ENCODE measurements around the gene CHL1. TPM values are rescaled to one million over a fixed set of nuclear protein-coding genes. Genes with fewer than 3 reads are reported as not detected.

The CHL1 gene
- total and polyA plus RNA-seq, 2 donors (not counting 1 experiment from before 2014, with no cell fraction given) = 6.2 to 18.0 TPM

- H3K27ac Mint-ChIP-seq = peak overlapping the region; percentile 22
- WGBS (ENCODE audit: insufficient coverage) = no CpG with 5 or more reads among the region's 1 CpG
- ATAC-seq (ENCODE audit: low read depth) = no peak
- Histone ChIP-seq H2AFZ (ENCODE audit: insufficient read depth, low read depth, low read length, poor library complexity, severe bottlenecking) (no peak overlapping the region), H3K9ac (ENCODE audit: low read length) (no peak overlapping the region), H3K27ac (ENCODE audit: low read length in 2 of 2) (peak overlapping the region; percentile 98 to 99), H3K36me3 (replicated peaks in 1 of 2; ENCODE audit: control extremely low read depth in 1 of 2, control insufficient read depth in 1 of 2, extremely low read depth in 1 of 2, insufficient read depth in 2 of 2, low read length in 1 of 2) (no peaks in the 10 kb centered on the region), H3K79me2 (ENCODE audit: control insufficient read depth, insufficient read depth, low read length) (no peaks in the 10 kb centered on the region), H3K27me3 (replicated peaks in 1 of 4; ENCODE audit: control extremely low read depth in 1 of 4, control insufficient read depth in 3 of 4, insufficient read depth in 4 of 4, low read length in 3 of 4) (no peaks in the 10 kb centered on the region), H3K4me2 (replicated peaks; ENCODE audit: low read depth, low read length, poor library complexity, severe bottlenecking) (peak overlapping the region; percentile 73), H3K4me3 (ENCODE audit: control extremely low read depth in 1 of 5, extremely low read depth in 1 of 5, insufficient read depth in 1 of 5, low read depth in 2 of 5, low read length in 4 of 5) (peak overlapping the region in 1 of 5 experiments; percentile 54), H3K4me1 (ENCODE audit: control insufficient read depth in 2 of 2, insufficient read depth in 2 of 2, low read length in 2 of 2) (peaks cover 53% of the 10 kb centered on the region in 2 donors), H4K20me1 (ENCODE audit: control insufficient read depth, insufficient read depth, low read length, poor library complexity, severe bottlenecking) (no peaks in the 10 kb centered on the region), H3K9me3 (ENCODE audit: control extremely low read depth in 1 of 3, control insufficient read depth in 2 of 3, insufficient read depth in 1 of 3, low read length in 2 of 3) (peaks cover 0 to 10% (median 4%) of the 10 kb centered on the region in 3 donors)
- ChIA-PET POLR2A (interaction anchor here (0.8 to 2.1 kb wide), 2 partner anchors 9 to 11 kb away, joined by 3 to 10 read pairs; no protein-coding TSS in a partner anchor), CTCF (interaction anchor here (0.9 to 2.5 kb wide), 4 partner anchors 11 to 78 kb away, joined by 3 to 11 read pairs (median 6); no protein-coding TSS in a partner anchor)
- no peak for TF ChIP-seq EZH2 (IDR thresholded peaks at IDR 0.05; ENCODE audit: borderline replicate concordance, insufficient read depth, low read depth, low read length, poor library complexity, severe bottlenecking)
- TF ChIP-seq, protein P1, sequence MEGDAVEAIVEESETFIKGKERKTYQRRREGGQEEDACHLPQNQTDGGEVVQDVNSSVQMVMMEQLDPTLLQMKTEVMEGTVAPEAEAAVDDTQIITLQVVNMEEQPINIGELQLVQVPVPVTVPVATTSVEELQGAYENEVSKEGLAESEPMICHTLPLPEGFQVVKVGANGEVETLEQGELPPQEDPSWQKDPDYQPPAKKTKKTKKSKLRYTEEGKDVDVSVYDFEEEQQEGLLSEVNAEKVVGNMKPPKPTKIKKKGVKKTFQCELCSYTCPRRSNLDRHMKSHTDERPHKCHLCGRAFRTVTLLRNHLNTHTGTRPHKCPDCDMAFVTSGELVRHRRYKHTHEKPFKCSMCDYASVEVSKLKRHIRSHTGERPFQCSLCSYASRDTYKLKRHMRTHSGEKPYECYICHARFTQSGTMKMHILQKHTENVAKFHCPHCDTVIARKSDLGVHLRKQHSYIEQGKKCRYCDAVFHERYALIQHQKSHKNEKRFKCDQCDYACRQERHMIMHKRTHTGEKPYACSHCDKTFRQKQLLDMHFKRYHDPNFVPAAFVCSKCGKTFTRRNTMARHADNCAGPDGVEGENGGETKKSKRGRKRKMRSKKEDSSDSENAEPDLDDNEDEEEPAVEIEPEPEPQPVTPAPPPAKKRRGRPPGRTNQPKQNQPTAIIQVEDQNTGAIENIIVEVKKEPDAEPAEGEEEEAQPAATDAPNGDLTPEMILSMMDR (IDR thresholded peaks at IDR 0.05) = no peak
- peaks cover 5% of the 10 kb centered on the region for H3K9me3 Mint-ChIP-seq (ENCODE audit: insufficient read depth)
- no peak for DNase-seq
- H3K4me1 Mint-ChIP-seq = peaks cover 51% of the 10 kb centered on the region
- intact Hi-C loops (cut with micrococcal nuclease) = loop anchor here (2.0 kb wide), 2 partner anchors 67 to 75 kb away; no protein-coding TSS in a partner anchor
- no peaks in the 10 kb centered on the region for H3K27me3 Mint-ChIP-seq
- peak overlapping the region; percentile 3 for H3K4me3 Mint-ChIP-seq
Measured at GRCh38 chr3:279325-279724, 82.8 kb downstream of the CHL1 start.

- ChIA-PET POLR2A (no interaction called here), CTCF (interaction anchor here (1.5 kb wide), 1 partner anchor 72 kb away, joined by 3 read pairs; no protein-coding TSS in a partner anchor)
- no peak overlapping the region for H2AFZ ChIP-seq (ENCODE audit: insufficient read depth, low read depth, low read length, poor library complexity, severe bottlenecking)
- Mint-ChIP-seq H3K27ac (no peak overlapping the region), H3K9me3 (ENCODE audit: insufficient read depth) (peaks cover 5% of the 10 kb centered on the region), H3K4me3 (no peak overlapping the region), H3K27me3 (no peaks in the 10 kb centered on the region), H3K4me1 (peaks cover 40% of the 10 kb centered on the region)
- TF ChIP-seq, protein P1 (IDR thresholded peaks at IDR 0.05) = no peak
- TF ChIP-seq EZH2 (IDR thresholded peaks at IDR 0.05; ENCODE audit: borderline replicate concordance, insufficient read depth, low read depth, low read length, poor library complexity, severe bottlenecking) = no peak
- peak overlapping the region in 1 of 2 donors; percentile 5 for H3K27ac ChIP-seq (ENCODE audit: low read length in 2 of 2)
- DNase-seq = no peak
- H3K36me3 ChIP-seq (replicated peaks in 1 of 2; ENCODE audit: control extremely low read depth in 1 of 2, control insufficient read depth in 1 of 2, extremely low read depth in 1 of 2, insufficient read depth in 2 of 2, low read length in 1 of 2) = no peaks in the 10 kb centered on the region
- no peaks in the 10 kb centered on the region for H3K27me3 ChIP-seq (replicated peaks in 1 of 4; ENCODE audit: control extremely low read depth in 1 of 4, control insufficient read depth in 3 of 4, insufficient read depth in 4 of 4, low read length in 3 of 4)
- peaks cover 0 to 10% (median 4%) of the 10 kb centered on the region in 3 donors for H3K9me3 ChIP-seq (ENCODE audit: control extremely low read depth in 1 of 3, control insufficient read depth in 2 of 3, insufficient read depth in 1 of 3, low read length in 2 of 3)
- H3K4me1 ChIP-seq (ENCODE audit: control insufficient read depth in 2 of 2, insufficient read depth in 2 of 2, low read length in 2 of 2) = peaks cover 41 to 44% of the 10 kb centered on the region in 2 donors
- H4K20me1 ChIP-seq (ENCODE audit: control insufficient read depth, insufficient read depth, low read length, poor library complexity, severe bottlenecking) = no peaks in the 10 kb centered on the region
- no peak for ATAC-seq (ENCODE audit: low read depth)
- intact Hi-C loops (cut with micrococcal nuclease) = no loop called here
- no peak overlapping the region for H3K4me2 ChIP-seq (replicated peaks; ENCODE audit: low read depth, low read length, poor library complexity, severe bottlenecking)
- WGBS (ENCODE audit: insufficient coverage) = 83% methylated on average over 1 of the region's 2 CpGs
- no peaks in the 10 kb centered on the region for H3K79me2 ChIP-seq (ENCODE audit: control insufficient read depth, insufficient read depth, low read length)
- H3K9ac ChIP-seq (ENCODE audit: low read length) = no peak overlapping the region
- no peak overlapping the region for H3K4me3 ChIP-seq (ENCODE audit: control extremely low read depth in 1 of 5, extremely low read depth in 1 of 5, insufficient read depth in 1 of 5, low read depth in 2 of 5, low read length in 4 of 5)
Measured at GRCh38 chr3:280681-281080, 84.1 kb downstream of the CHL1 start.
